ENCODE data around the gene SERPINB12. TPM values are rescaled to one million over a fixed set of nuclear protein-coding genes. Genes with fewer than 3 reads are reported as not detected.
A peak's percentile ranks its signal among the peaks of the same experiment; 100 is the strongest.

SERPINB12 gene
- total RNA-seq: not detected

GRCh38 chr18:63542069-63542468 lies at the start of gene SERPINB12:
Gene SERPINB12 (plus strand): TSS chr18:63542369. CDS start chr18:63556160, 13,791 bp downstream.
- ATAC-seq: no peak

GRCh38 chr18:63492851-63493250 lies 49.3 kb upstream of the SERPINB12 start:
- ATAC-seq (no peak), DNase-seq (ENCODE audit: low spot score) (no peak)

More at GRCh38 chr18:63542069-63542468, at the start of gene SERPINB12:
- DNase-seq (ENCODE audit: low spot score): no peak

GRCh38 chr18:63495675-63496074 lies 46.5 kb upstream of the SERPINB12 start:
- DNase-seq (ENCODE audit: low spot score) (no peak), ATAC-seq (no peak)

GRCh38 chr18:63505566-63506335 lies 36.4 kb upstream of the SERPINB12 start:
- peak; percentile 67 for ATAC-seq
- no peak for DNase-seq (ENCODE audit: low spot score)

- ATAC-seq (no peak), DNase-seq (ENCODE audit: low spot score) (no peak)
Observed at GRCh38 chr18:63506336-63506646, 35.9 kb upstream of the SERPINB12 start.

- ATAC-seq (no peak), DNase-seq (ENCODE audit: low spot score) (no peak)
Observed at GRCh38 chr18:63508596-63508995, 33.6 kb upstream of the SERPINB12 start.

GRCh38 chr18:63511285-63511684 lies 30.9 kb upstream of the SERPINB12 start:
- DNase-seq (ENCODE audit: low spot score) (peak; percentile 48), ATAC-seq (peak; percentile 86)

GRCh38 chr18:63514326-63514725 lies 27.8 kb upstream of the SERPINB12 start:
- ATAC-seq (no peak), DNase-seq (ENCODE audit: low spot score) (no peak)

GRCh38 chr18:63514888-63515678 lies 27.1 kb upstream of the SERPINB12 start:
- no peak for DNase-seq (ENCODE audit: low spot score)
- ATAC-seq: no peak

- no peak for DNase-seq (ENCODE audit: low spot score)
- ATAC-seq: no peak
Observed at GRCh38 chr18:63515801-63516200, 26.4 kb upstream of the SERPINB12 start.

- peak; percentile 95 for ATAC-seq
- DNase-seq (ENCODE audit: low spot score): peak; percentile 51
Observed at GRCh38 chr18:63518178-63519012, 23.8 kb upstream of the SERPINB12 start.

GRCh38 chr18:63520053-63520685 lies 22.0 kb upstream of the SERPINB12 start:
- ATAC-seq: no peak
- DNase-seq (ENCODE audit: low spot score): no peak

- DNase-seq (ENCODE audit: low spot score) (no peak), ATAC-seq (no peak)
Observed at GRCh38 chr18:63523660-63524059, 18.5 kb upstream of the SERPINB12 start.

- ATAC-seq (no peak), DNase-seq (ENCODE audit: low spot score) (no peak)
Observed at GRCh38 chr18:63527251-63527650, 14.9 kb upstream of the SERPINB12 start.

GRCh38 chr18:63528863-63529492 lies 13.2 kb upstream of the SERPINB12 start:
- ATAC-seq (no peak), DNase-seq (ENCODE audit: low spot score) (no peak)

- no peak for DNase-seq (ENCODE audit: low spot score)
- ATAC-seq: no peak
Observed at GRCh38 chr18:63532471-63532870, 9.7 kb upstream of the SERPINB12 start.

- no peak for ATAC-seq
- no peak for DNase-seq (ENCODE audit: low spot score)
Observed at GRCh38 chr18:63534615-63535014, 7.6 kb upstream of the SERPINB12 start.

GRCh38 chr18:63539904-63540510 lies 2.2 kb upstream of the SERPINB12 start:
- no peak for ATAC-seq
- DNase-seq (ENCODE audit: low spot score): no peak

- ATAC-seq: no peak
Observed at GRCh38 chr18:63544017-63544416, 1.8 kb downstream of the SERPINB12 start.

GRCh38 chr18:63545000-63545399 lies 2.8 kb downstream of the SERPINB12 start:
- ATAC-seq (no peak), DNase-seq (ENCODE audit: low spot score) (no peak)

More at GRCh38 chr18:63544017-63544416, 1.8 kb downstream of the SERPINB12 start:
- no peak for DNase-seq (ENCODE audit: low spot score)
